ENCODE results near the gene OR6C3.
"Not testable (repeated sequence)": the region's sequence is repeated elsewhere in the genome, so short reads cannot be mapped to it uniquely, and the experiment has no call there.

The OR6C3 gene

GRCh38 chr12:55330446-55330845 lies at the start of gene OR6C3:
OR6C3 (plus strand) TSS chr12:55330746; CDS start chr12:55331701, 955 bp downstream.
- no peak within 1 kb of the TSS for H3K4me3 ChIP-seq (ENCODE audit: low read depth in 1 of 2, low read length in 2 of 2)
- no peaks in the 10 kb centered on the region for H3K36me3 ChIP-seq (ENCODE audit: insufficient read depth, low read length)
- H3K27me3 ChIP-seq (ENCODE audit: control insufficient read depth in 1 of 2, insufficient read depth in 2 of 2, low read length in 2 of 2), result no peaks in the 10 kb centered on the region
- H3K9me3 ChIP-seq (ENCODE audit: low read length), result no peaks in the 10 kb centered on the region
- no peak within 1 kb of the TSS for H3K9ac ChIP-seq (ENCODE audit: low read length)
- H3K4me1 ChIP-seq (ENCODE audit: insufficient read depth, low read length), result no peaks in the 10 kb centered on the region
- H3K27ac ChIP-seq (ENCODE audit: low read depth, low read length), result no peak within 1 kb of the TSS

- Histone ChIP-seq H3K4me1 (ENCODE audit: insufficient read depth, low read length) (no peaks in the 10 kb centered on the region), H3K27ac (ENCODE audit: low read depth, low read length) (no peak overlapping the region), H3K36me3 (ENCODE audit: insufficient read depth, low read length) (no peaks in the 10 kb centered on the region), H3K9me3 (ENCODE audit: low read length) (no peaks in the 10 kb centered on the region), H3K27me3 (ENCODE audit: control insufficient read depth in 1 of 2, insufficient read depth in 2 of 2, low read length in 2 of 2) (no peaks in the 10 kb centered on the region), H3K9ac (ENCODE audit: low read length) (no peak overlapping the region), H3K4me3 (ENCODE audit: low read depth in 1 of 2, low read length in 2 of 2) (no peak overlapping the region)
Observed at GRCh38 chr12:55280991-55281390, 49.6 kb upstream of the OR6C3 start.

GRCh38 chr12:55289999-55290398 lies 40.5 kb upstream of the OR6C3 start:
- no peaks in the 10 kb centered on the region for H3K4me1 ChIP-seq (ENCODE audit: insufficient read depth, low read length)
- no peak overlapping the region for H3K9ac ChIP-seq (ENCODE audit: low read length)
- H3K36me3 ChIP-seq (ENCODE audit: insufficient read depth, low read length), result no peaks in the 10 kb centered on the region
- H3K27ac ChIP-seq (ENCODE audit: low read depth, low read length), result no peak overlapping the region
- no peak overlapping the region for H3K4me3 ChIP-seq (ENCODE audit: low read depth in 1 of 2, low read length in 2 of 2)
- H3K27me3 ChIP-seq (ENCODE audit: control insufficient read depth in 1 of 2, insufficient read depth in 2 of 2, low read length in 2 of 2), result no peaks in the 10 kb centered on the region
- H3K9me3 ChIP-seq (ENCODE audit: low read length), result no peaks in the 10 kb centered on the region

GRCh38 chr12:55296469-55296868 lies 34.1 kb upstream of the OR6C3 start, which contains the start of gene OR6C6:
OR6C6 (minus strand) TSS chr12:55296569; CDS start chr12:55295232, 1,337 bp downstream.
- no peak within 1 kb of the TSS for H3K9ac ChIP-seq (ENCODE audit: low read length)
- no peak within 1 kb of the TSS for H3K27ac ChIP-seq (ENCODE audit: low read depth, low read length)
- H3K36me3 ChIP-seq (ENCODE audit: insufficient read depth, low read length), result no peaks in the 10 kb centered on the region
- no peaks in the 10 kb centered on the region for H3K4me1 ChIP-seq (ENCODE audit: insufficient read depth, low read length)
- H3K4me3 ChIP-seq (ENCODE audit: low read depth in 1 of 2, low read length in 2 of 2), result no peak within 1 kb of the TSS
- H3K27me3 ChIP-seq (ENCODE audit: control insufficient read depth in 1 of 2, insufficient read depth in 2 of 2, low read length in 2 of 2), result no peaks in the 10 kb centered on the region
- no peaks in the 10 kb centered on the region for H3K9me3 ChIP-seq (ENCODE audit: low read length)

- no peaks in the 10 kb centered on the region for H3K4me1 ChIP-seq (ENCODE audit: insufficient read depth, low read length)
- no peaks in the 10 kb centered on the region for H3K27me3 ChIP-seq (ENCODE audit: control insufficient read depth in 1 of 2, insufficient read depth in 2 of 2, low read length in 2 of 2)
- no peaks in the 10 kb centered on the region for H3K9me3 ChIP-seq (ENCODE audit: low read length)
- H3K27ac ChIP-seq (ENCODE audit: low read depth, low read length), result no peak within 1 kb of the TSS
- no peak within 1 kb of the TSS for H3K4me3 ChIP-seq (ENCODE audit: low read depth in 1 of 2, low read length in 2 of 2)
- no peak within 1 kb of the TSS for H3K9ac ChIP-seq (ENCODE audit: low read length)
- H3K36me3 ChIP-seq (ENCODE audit: insufficient read depth, low read length), result no peaks in the 10 kb centered on the region
Observed at GRCh38 chr12:55314043-55314442, 16.5 kb upstream of the OR6C3 start, which contains the start of gene OR6C1. OR6C1 (plus strand) TSS chr12:55314343; CDS start chr12:55320600, 6,257 bp downstream.

GRCh38 chr12:55320201-55320600 lies 10.3 kb upstream of the OR6C3 start:
- no peaks in the 10 kb centered on the region for H3K36me3 ChIP-seq (ENCODE audit: insufficient read depth, low read length)
- no peaks in the 10 kb centered on the region for H3K4me1 ChIP-seq (ENCODE audit: insufficient read depth, low read length)
- no peaks in the 10 kb centered on the region for H3K27me3 ChIP-seq (ENCODE audit: control insufficient read depth in 1 of 2, insufficient read depth in 2 of 2, low read length in 2 of 2)
- no peak overlapping the region for H3K4me3 ChIP-seq (ENCODE audit: low read depth in 1 of 2, low read length in 2 of 2)
- no peak overlapping the region for H3K9ac ChIP-seq (ENCODE audit: low read length)
- H3K27ac ChIP-seq (ENCODE audit: low read depth, low read length), result no peak overlapping the region
- no peaks in the 10 kb centered on the region for H3K9me3 ChIP-seq (ENCODE audit: low read length)

- H3K4me1 ChIP-seq (ENCODE audit: insufficient read depth, low read length); H3K9ac ChIP-seq (ENCODE audit: low read length); H3K9me3 ChIP-seq (ENCODE audit: low read length); H3K27me3 ChIP-seq (ENCODE audit: control insufficient read depth in 1 of 2, insufficient read depth in 2 of 2, low read length in 2 of 2); H3K4me3 ChIP-seq (ENCODE audit: low read depth in 1 of 2, low read length in 2 of 2); H3K27ac ChIP-seq (ENCODE audit: low read depth, low read length); H3K36me3 ChIP-seq (ENCODE audit: insufficient read depth, low read length): not testable (repeated sequence)
Observed at GRCh38 chr12:55325801-55326200, 4.7 kb upstream of the OR6C3 start.

- H3K9ac ChIP-seq (ENCODE audit: low read length), result no peak overlapping the region
- H3K4me3 ChIP-seq (ENCODE audit: low read depth in 1 of 2, low read length in 2 of 2), result no peak overlapping the region
- no peaks in the 10 kb centered on the region for H3K36me3 ChIP-seq (ENCODE audit: insufficient read depth, low read length)
- H3K9me3 ChIP-seq (ENCODE audit: low read length), result no peaks in the 10 kb centered on the region
- no peaks in the 10 kb centered on the region for H3K4me1 ChIP-seq (ENCODE audit: insufficient read depth, low read length)
- no peak overlapping the region for H3K27ac ChIP-seq (ENCODE audit: low read depth, low read length)
- no peaks in the 10 kb centered on the region for H3K27me3 ChIP-seq (ENCODE audit: control insufficient read depth in 1 of 2, insufficient read depth in 2 of 2, low read length in 2 of 2)
Observed at GRCh38 chr12:55336002-55336401, 5.5 kb downstream of the OR6C3 start.

- H3K27ac ChIP-seq (ENCODE audit: low read depth, low read length); H3K36me3 ChIP-seq (ENCODE audit: insufficient read depth, low read length); H3K4me1 ChIP-seq (ENCODE audit: insufficient read depth, low read length); H3K27me3 ChIP-seq (ENCODE audit: control insufficient read depth in 1 of 2, insufficient read depth in 2 of 2, low read length in 2 of 2); H3K9ac ChIP-seq (ENCODE audit: low read length); H3K9me3 ChIP-seq (ENCODE audit: low read length); H3K4me3 ChIP-seq (ENCODE audit: low read depth in 1 of 2, low read length in 2 of 2): not testable (repeated sequence)
Observed at GRCh38 chr12:55355338-55355737, 24.8 kb downstream of the OR6C3 start.

- Histone ChIP-seq H3K27ac (ENCODE audit: low read depth, low read length) (no peak within 1 kb of the TSS), H3K9ac (ENCODE audit: low read length) (no peak within 1 kb of the TSS), H3K36me3 (ENCODE audit: insufficient read depth, low read length) (no peaks in the 10 kb centered on the region), H3K4me1 (ENCODE audit: insufficient read depth, low read length) (no peaks in the 10 kb centered on the region), H3K9me3 (ENCODE audit: low read length) (no peaks in the 10 kb centered on the region), H3K4me3 (ENCODE audit: low read depth in 1 of 2, low read length in 2 of 2) (no peak within 1 kb of the TSS), H3K27me3 (ENCODE audit: control insufficient read depth in 1 of 2, insufficient read depth in 2 of 2, low read length in 2 of 2) (no peaks in the 10 kb centered on the region)
Observed at GRCh38 chr12:55362675-55363074, 32.1 kb downstream of the OR6C3 start, which contains the start of gene OR6C75. OR6C75 (plus strand) TSS chr12:55362975; CDS start chr12:55365111, 2,136 bp downstream.

- Histone ChIP-seq H3K36me3 (ENCODE audit: insufficient read depth, low read length) (no peaks in the 10 kb centered on the region), H3K9me3 (ENCODE audit: low read length) (no peaks in the 10 kb centered on the region), H3K4me3 (ENCODE audit: low read depth in 1 of 2, low read length in 2 of 2) (no peak overlapping the region), H3K27me3 (ENCODE audit: control insufficient read depth in 1 of 2, insufficient read depth in 2 of 2, low read length in 2 of 2) (no peaks in the 10 kb centered on the region), H3K9ac (ENCODE audit: low read length) (no peak overlapping the region), H3K27ac (ENCODE audit: low read depth, low read length) (no peak overlapping the region), H3K4me1 (ENCODE audit: insufficient read depth, low read length) (no peaks in the 10 kb centered on the region)
Observed at GRCh38 chr12:55365086-55365485, 34.5 kb downstream of the OR6C3 start.

GRCh38 chr12:55372521-55372920 lies 42.0 kb downstream of the OR6C3 start:
- H3K9me3 ChIP-seq (ENCODE audit: low read length), result no peaks in the 10 kb centered on the region
- no peaks in the 10 kb centered on the region for H3K4me1 ChIP-seq (ENCODE audit: insufficient read depth, low read length)
- no peaks in the 10 kb centered on the region for H3K27me3 ChIP-seq (ENCODE audit: control insufficient read depth in 1 of 2, insufficient read depth in 2 of 2, low read length in 2 of 2)
- H3K27ac ChIP-seq (ENCODE audit: low read depth, low read length), result no peak overlapping the region
- no peak overlapping the region for H3K4me3 ChIP-seq (ENCODE audit: low read depth in 1 of 2, low read length in 2 of 2)
- H3K36me3 ChIP-seq (ENCODE audit: insufficient read depth, low read length), result no peaks in the 10 kb centered on the region
- H3K9ac ChIP-seq (ENCODE audit: low read length), result no peak overlapping the region
